Measurements from ENCODE around the gene RAB44. TPM values are rescaled to one million over a fixed set of nuclear protein-coding genes. Genes with fewer than 3 reads are reported as not detected.

RAB44 gene
- total RNA-seq, 1 donor from 2014 or later, result not detected

GRCh38 chr6:36724514-36725390, 27.1 kb downstream of the RAB44 start:
- no peak overlapping the region for H3K4me3 ChIP-seq (ENCODE audit: low read depth, low read length)
- peak; percentile 6 for DNase-seq (ENCODE audit: low read depth)
- TF ChIP-seq, protein P1, sequence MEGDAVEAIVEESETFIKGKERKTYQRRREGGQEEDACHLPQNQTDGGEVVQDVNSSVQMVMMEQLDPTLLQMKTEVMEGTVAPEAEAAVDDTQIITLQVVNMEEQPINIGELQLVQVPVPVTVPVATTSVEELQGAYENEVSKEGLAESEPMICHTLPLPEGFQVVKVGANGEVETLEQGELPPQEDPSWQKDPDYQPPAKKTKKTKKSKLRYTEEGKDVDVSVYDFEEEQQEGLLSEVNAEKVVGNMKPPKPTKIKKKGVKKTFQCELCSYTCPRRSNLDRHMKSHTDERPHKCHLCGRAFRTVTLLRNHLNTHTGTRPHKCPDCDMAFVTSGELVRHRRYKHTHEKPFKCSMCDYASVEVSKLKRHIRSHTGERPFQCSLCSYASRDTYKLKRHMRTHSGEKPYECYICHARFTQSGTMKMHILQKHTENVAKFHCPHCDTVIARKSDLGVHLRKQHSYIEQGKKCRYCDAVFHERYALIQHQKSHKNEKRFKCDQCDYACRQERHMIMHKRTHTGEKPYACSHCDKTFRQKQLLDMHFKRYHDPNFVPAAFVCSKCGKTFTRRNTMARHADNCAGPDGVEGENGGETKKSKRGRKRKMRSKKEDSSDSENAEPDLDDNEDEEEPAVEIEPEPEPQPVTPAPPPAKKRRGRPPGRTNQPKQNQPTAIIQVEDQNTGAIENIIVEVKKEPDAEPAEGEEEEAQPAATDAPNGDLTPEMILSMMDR (conservative IDR thresholded peaks at IDR 0.05; ENCODE audit: low read depth, low read length), result peak; percentile 81

- DNase-seq (ENCODE audit: low read depth), result no peak
- H3K4me3 ChIP-seq (ENCODE audit: low read depth, low read length), result no peak overlapping the region
- TF ChIP-seq, protein P1 (conservative IDR thresholded peaks at IDR 0.05; ENCODE audit: low read depth, low read length), result no peak
Measured at GRCh38 chr6:36725581-36725980, 28.0 kb downstream of the RAB44 start.

DNA sequence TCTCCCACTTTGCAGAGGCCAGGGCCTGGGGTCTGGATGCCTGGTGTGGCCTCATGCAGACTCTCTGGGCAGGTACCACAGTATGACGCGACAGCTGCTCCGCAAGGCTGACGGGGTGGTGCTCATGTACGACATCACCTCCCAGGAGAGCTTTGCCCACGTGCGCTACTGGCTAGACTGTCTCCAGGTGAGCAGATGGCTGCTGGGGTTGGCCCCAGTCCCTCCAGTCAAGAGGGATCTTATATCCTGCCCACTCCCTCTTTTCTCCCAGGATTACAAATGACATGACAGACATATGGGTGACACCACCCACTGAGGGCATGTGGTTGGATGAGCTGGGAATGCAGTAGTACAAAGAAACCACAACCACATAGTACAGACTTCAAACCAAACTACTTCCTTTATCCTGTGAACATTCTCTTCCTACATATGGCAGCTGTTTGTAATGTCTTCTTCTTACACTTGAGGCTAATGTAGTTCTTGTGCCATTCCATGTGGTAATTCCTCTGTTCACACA, 29.9 kb downstream of the RAB44 start:
- DNase-seq (ENCODE audit: low read depth), result no peak
- TF ChIP-seq, protein P1 (conservative IDR thresholded peaks at IDR 0.05; ENCODE audit: low read depth, low read length), result no peak
- H3K4me3 ChIP-seq (ENCODE audit: low read depth, low read length), result no peak overlapping the region

DNA sequence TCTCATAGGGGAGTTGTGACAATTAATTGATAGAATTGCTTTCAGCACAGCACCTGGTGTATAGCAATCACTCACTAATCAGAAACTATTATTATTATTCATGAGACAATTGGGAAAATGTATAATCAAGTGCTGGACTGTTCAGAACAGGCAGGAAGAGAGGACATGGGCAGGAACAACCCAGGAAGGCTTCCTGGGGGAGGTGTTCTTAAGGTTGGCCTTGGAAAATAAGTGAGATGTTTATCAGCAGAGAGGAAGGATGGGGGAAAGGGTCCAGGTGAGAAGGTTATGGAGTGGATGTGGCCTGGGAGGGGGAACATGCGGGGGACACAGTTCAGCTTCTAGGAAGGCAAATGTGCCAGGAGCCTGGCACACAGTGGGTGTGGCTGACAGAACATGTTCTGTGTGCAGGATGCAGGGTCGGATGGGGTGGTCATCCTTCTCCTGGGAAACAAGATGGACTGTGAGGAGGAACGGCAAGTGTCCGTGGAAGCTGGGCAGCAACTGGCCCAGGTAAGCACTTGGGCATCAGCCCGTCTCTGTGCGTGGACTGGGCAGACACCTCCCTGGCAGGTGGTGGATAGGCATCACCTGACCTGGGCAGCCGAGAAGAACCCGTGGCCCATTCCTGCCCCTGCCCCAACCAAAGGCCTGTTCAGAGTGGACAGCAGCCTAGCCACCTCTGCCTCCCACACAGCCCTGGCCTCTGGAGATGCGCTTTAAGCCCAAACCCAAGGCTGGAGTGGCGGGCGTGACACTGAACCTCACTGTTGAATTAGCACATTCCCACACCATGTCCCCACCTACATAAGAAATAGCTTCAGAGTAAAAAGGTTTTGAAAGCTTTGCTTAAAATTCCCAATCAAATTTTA, 30.9 kb downstream of the RAB44 start:
- no peak for DNase-seq (ENCODE audit: low read depth)
- TF ChIP-seq, protein P1 (conservative IDR thresholded peaks at IDR 0.05; ENCODE audit: low read depth, low read length), result no peak
- H3K4me3 ChIP-seq (ENCODE audit: low read depth, low read length), result no peak overlapping the region

DNA sequence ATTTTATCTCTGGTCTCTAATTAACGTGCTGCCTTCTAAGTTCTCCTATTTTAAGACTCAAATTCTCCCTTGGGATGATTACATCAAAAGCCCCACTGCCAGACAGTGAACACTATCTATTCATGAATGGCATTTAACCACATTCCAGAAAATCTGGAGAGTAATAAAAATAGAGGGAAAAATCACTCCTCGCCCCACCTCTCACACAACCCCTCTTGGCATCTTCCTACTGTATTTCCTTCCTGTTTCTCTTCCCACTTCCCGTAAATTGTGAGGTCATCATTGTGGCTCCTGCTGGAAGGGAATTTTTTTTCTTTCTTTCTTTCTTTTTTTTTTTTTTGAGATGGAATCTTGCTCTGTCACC, 31.5 kb downstream of the RAB44 start:
- TF ChIP-seq, protein P1 (conservative IDR thresholded peaks at IDR 0.05; ENCODE audit: low read depth, low read length), result no peak
- no peak overlapping the region for H3K4me3 ChIP-seq (ENCODE audit: low read depth, low read length)
- no peak for DNase-seq (ENCODE audit: low read depth)

GRCh38 chr6:36730424-36731380, 33.1 kb downstream of the RAB44 start:
- TF ChIP-seq, protein P1 (conservative IDR thresholded peaks at IDR 0.05; ENCODE audit: low read depth, low read length), result no peak
- H3K4me3 ChIP-seq (ENCODE audit: low read depth, low read length), result no peak overlapping the region
- no peak for DNase-seq (ENCODE audit: low read depth)
